GM12878 (cell line): ENCODE measurements around the gene SPN. TPM values are rescaled to one million over a fixed set of nuclear protein-coding genes. Genes with fewer than 3 reads are reported as not detected.

Source experiments
- BMI1 ChIP-seq: fragments of 450-650 bp; IDR thresholded peaks from 2 replicates; pipeline ENCODE4 v1.6.1; 2016; ENCODE audit warnings: mild to moderate bottlenecking, moderate library complexity, borderline replicate concordance
- CREB1 ChIP-seq: IDR thresholded peaks from 2 replicates; pipeline ENCODE4 v1.6.1; 2012; ENCODE audit warnings: low read depth, mild to moderate bottlenecking, inconsistent platforms
- FOXM1 ChIP-seq: IDR thresholded peaks from 2 replicates; pipeline ENCODE4 v1.6.1; 2012; ENCODE audit warnings: low read depth, mild to moderate bottlenecking, inconsistent platforms, low read length, moderate library complexity
- HDGF ChIP-seq: fragments of 450-650 bp; IDR thresholded peaks from 2 replicates; pipeline ENCODE4 v1.6.1; 2016; ENCODE audit warnings: antibody characterized with exemption
- IRF3 ChIP-seq: fragments of 450-650 bp; IDR thresholded peaks from 2 replicates; pipeline ENCODE4 v1.6.1; 2014; ENCODE audit warnings: mild to moderate bottlenecking
- IRF4 ChIP-seq: IDR thresholded peaks from 2 replicates; pipeline ENCODE4 v1.6.1; 2011; ENCODE audit warnings: low read depth, low read length
- IRF5 ChIP-seq: fragments of 450-650 bp; IDR thresholded peaks from 2 replicates; pipeline ENCODE4 v1.6.1; 2017; ENCODE audit warnings: borderline replicate concordance
- KAT2A ChIP-seq: conservative IDR thresholded peaks from 2 replicates; pipeline ENCODE4 v1.6.1; 2011; ENCODE audit warnings: low read depth, low read length; ENCODE audit not compliant: control insufficient read depth
- NR2C2 ChIP-seq: IDR thresholded peaks from 2 replicates; pipeline ENCODE4 v1.6.1; 2011; ENCODE audit warnings: borderline replicate concordance, low read depth; ENCODE audit not compliant: control insufficient read depth, insufficient read length
- PAX8 ChIP-seq: fragments of 450-650 bp; IDR thresholded peaks from 2 replicates; pipeline ENCODE4 v1.6.1; 2017; ENCODE audit warnings: mild to moderate bottlenecking, moderate library complexity
- PBX3 ChIP-seq: IDR thresholded peaks from 2 replicates; pipeline ENCODE4 v1.6.1; 2011; ENCODE audit warnings: mild to moderate bottlenecking, low read depth, low read length, moderate library complexity; ENCODE audit not compliant: insufficient replicate concordance
- POLR2AphosphoS2 ChIP-seq: IDR thresholded peaks from 2 replicates; pipeline ENCODE4 v1.6.1; 2011; ENCODE audit warnings: low read depth, mild to moderate bottlenecking, low read length, improper control_type of control experiment, moderate library complexity
- RBBP5 ChIP-seq: fragments of 200-600 bp; sonication (generic); conservative IDR thresholded peaks from 2 replicates; pipeline ENCODE4 v1.6.1; 2016
- REST ChIP-seq: IDR thresholded peaks from 2 replicates; pipeline ENCODE4 v1.6.1; 2012; ENCODE audit warnings: mild to moderate bottlenecking, low read depth, low read length
- RFX5 ChIP-seq: IDR thresholded peaks from 2 replicates; pipeline ENCODE4 v1.6.1; 2011; ENCODE audit warnings: low read depth, low read length, improper control_type of control experiment
- SREBF1 ChIP-seq: IDR thresholded peaks from 2 replicates; pipeline ENCODE4 v1.6.1; 2012; ENCODE audit warnings: mild to moderate bottlenecking, low read length
- SREBF2 ChIP-seq: IDR thresholded peaks from 2 replicates; pipeline ENCODE4 v1.6.1; 2012; ENCODE audit warnings: mild to moderate bottlenecking, low read length
- SUZ12 ChIP-seq: fragments of 200-600 bp; sonication (generic); IDR thresholded peaks from one replicate; pipeline ENCODE4 v1.6.1; 2018; ENCODE audit warnings: antibody characterized with exemption, mild to moderate bottlenecking; ENCODE audit not compliant: unreplicated experiment
- TARDBP ChIP-seq: IDR thresholded peaks from 2 replicates; pipeline ENCODE4 v1.6.1; 2016; ENCODE audit warnings: borderline replicate concordance
- TCF3 ChIP-seq: IDR thresholded peaks from 2 replicates; pipeline ENCODE4 v1.6.1; 2012; ENCODE audit warnings: low read depth, mild to moderate bottlenecking, low read length, borderline replicate concordance; ENCODE audit not compliant: insufficient read depth
- ZBED1 ChIP-seq: IDR thresholded peaks from 2 replicates; pipeline ENCODE4 v1.6.1; 2016; ENCODE audit warnings: borderline replicate concordance
- ZNF207 ChIP-seq: fragments of 450-650 bp; IDR thresholded peaks from 2 replicates; pipeline ENCODE4 v1.6.1; 2014; ENCODE audit warnings: antibody characterized with exemption, mild to moderate bottlenecking, borderline replicate concordance
- ZNF384 ChIP-seq: IDR thresholded peaks from 2 replicates; pipeline ENCODE4 v1.6.1; 2012; ENCODE audit warnings: low read depth, mild to moderate bottlenecking, low read length, improper control_type of control experiment, borderline replicate concordance
- ZNF622 ChIP-seq: fragments of 450-650 bp; IDR thresholded peaks from 2 replicates; pipeline ENCODE4 v1.6.1; 2017; ENCODE audit warnings: mild to moderate bottlenecking, inconsistent platforms
- polyA plus RNA-seq, 11 experiments: library from polyadenylated mRNA; depleted of rRNA in 4 of 11; unstranded in 6 of 11; stranded (reverse) in 5 of 11; fragments of >200 nt; fragmentation: Nextera tagmentation in 4 of 11; fragmentation: Illumina TruSeq in 1 of 11; extraction: Ambion mirVana in 4 of 11; extraction: Trizol in 1 of 11; gene quantifications; 1 replicate in 1 of 11; 2 replicates in 10 of 11; pipeline versions ENCODE4 v1.2.1 to v1.2.3, GENCODE V29; 2011 to 2016; ENCODE audit warnings: inconsistent platforms in 2 of 11, missing spikeins in 2 of 11, low read depth in 1 of 11
- total RNA-seq, 4 experiments: library from RNA; depleted of rRNA in 3 of 4; stranded (reverse); fragments of >200 nt in 3 of 4; fragmentation: Illumina TruSeq in 1 of 4; extraction: Trizol in 1 of 4; gene quantifications; 2 replicates each; pipeline versions ENCODE4 v1.2.1 to v1.2.3, GENCODE V29; 2013 to 2021

SPN gene
- total and polyA plus RNA-seq, 10 of the 15 experiments (the other 5 are each of a cell fraction or from before 2014, with no cell fraction given): 16.2 to 173 (median 92.7) TPM

GRCh38 chr16:29644338-29644857 lies 18.6 kb upstream of the SPN start (continued):
- no peak for TF ChIP-seq KAT2A
- no peak for TF ChIP-seq TCF3
- TF ChIP-seq REST: 0 out of 2 replicates have a peak, but pooled peaks have one; percentile 23
- peak; percentile 97 for TF ChIP-seq IRF4
- TF ChIP-seq ZNF622: no peak
- 0 out of 2 replicates have a peak, but pooled peaks have one; percentile 18 for TF ChIP-seq ZBED1
- no peak for TF ChIP-seq ZNF384
- no peak for TF ChIP-seq IRF3
- no peak for TF ChIP-seq NR2C2
- TF ChIP-seq SREBF2: no peak
- TF ChIP-seq SUZ12: no peak
- TF ChIP-seq RBBP5: 0 out of 2 replicates have a peak, but pooled peaks have one; percentile 39
- no peak for TF ChIP-seq HDGF
- TF ChIP-seq IRF5: no peak
- peak; percentile 65; the same call in 1 of the 2 replicates for TF ChIP-seq FOXM1
- TF ChIP-seq BMI1: no peak
- TF ChIP-seq ZNF207: no peak
- TF ChIP-seq SREBF1: no peak
- no peak for TF ChIP-seq RFX5
- peak; percentile 76; the same call in 1 of the 2 replicates for TF ChIP-seq TARDBP
- no peak for TF ChIP-seq POLR2AphosphoS2
- TF ChIP-seq PAX8: no peak
- peak; percentile 44; the same call in 1 of the 2 replicates for TF ChIP-seq CREB1
- TF ChIP-seq PBX3: no peak
